Adrenal gland (tissue), 12 donors: ENCODE measurements around the gene ZNF831. TPM values are rescaled to one million over a fixed set of nuclear protein-coding genes. Genes with fewer than 3 reads are reported as not detected.

Experiments used
- DNase-seq, 7 donors: peaks; one replicate each; pipeline ENCODE4 v3.0.0-alpha.2; 2019 to 2020
- H3K27ac ChIP-seq, 5 donors: fragments of 200-600 bp; sonication (generic) in 4 of 5; 1 replicate in 3 of 5; 2 replicates in 2 of 5; pipeline versions ENCODE4 v1.5.1 to v1.8.0; 2016 to 2020; ENCODE audit warnings: mild to moderate bottlenecking in 1 of 5
- H3K27me3 ChIP-seq: fragments of 200-600 bp; 2 replicates; pipeline ENCODE4 v1.8.0; 2021
- H3K36me3 ChIP-seq, 2 donors: fragments of 200-600 bp; replicated peaks in 1 of 2; 1 replicate in 1 of 2; 2 replicates in 1 of 2; pipeline versions ENCODE4 v1.5.1 to v1.8.0; 2018 to 2022
- H3K4me1 ChIP-seq, 2 donors: fragments of 200-600 bp; replicated peaks in 1 of 2; 1 replicate in 1 of 2; 2 replicates in 1 of 2; pipeline versions ENCODE4 v1.5.1 to v1.8.0; 2018 to 2021
- H3K4me3 ChIP-seq, 4 donors: fragments of 200-600 bp; sonication (generic) in 3 of 4; one replicate each; pipeline ENCODE4 v1.5.1; 2016 to 2018
- H3K9me3 ChIP-seq, 3 donors: fragments of 200-600 bp; sonication (generic) in 1 of 3; replicated peaks in 1 of 3; 1 replicate in 2 of 3; 2 replicates in 1 of 3; pipeline versions ENCODE4 v1.5.1 to v1.8.0; 2016 to 2021
- POLR2A ChIP-seq, 2 donors: fragments of 450-650 bp; IDR thresholded peaks; one replicate each; pipeline ENCODE4 v1.6.1; 2017; ENCODE audit warnings: antibody characterized with exemption in 2 of 2, mild to moderate bottlenecking in 2 of 2, moderate library complexity in 1 of 2
- WGBS, 4 donors: extraction: QIAGEN DNeasy Blood & Tissue Kit in 2 of 4; methylation state at CpG; one replicate each; pipeline versions ENCODE4 v1.1.5 to v1.1.7; 2013 to 2017; 5-methylcytosine and 5-hydroxymethylcytosine counted together
- intact Hi-C, 2 donors: fragments of 100-400 bp; cut with DNase I; formaldehyde crosslinking; loops; one replicate each; pipeline versions ENCODE4 v1.14.1 to v1.15.0; 2022 to 2023
- polyA plus RNA-seq, 3 donors: library from polyadenylated mRNA; stranded (reverse); fragments of 200-250 nt in 2 of 3; fragments of 350-450 nt in 1 of 3; fragmentation: Illumina TruSeq in 1 of 3; extraction: RNeasy Lipid Tissue Mini Kit (QIAGEN cat#74804) in 1 of 3; gene quantifications; one replicate each; pipeline ENCODE4 v1.2.3, GENCODE V29; 2013 to 2014
- total RNA-seq, 9 donors: library from RNA; depleted of rRNA in 4 of 9; stranded (reverse); fragments of >200 nt in 4 of 9; fragments of 120-200 nt in 1 of 9; fragmentation: NEBNext Ultra II Directional in 1 of 9; extraction: Animal tissue kit (Norgen Biotek cat#: 25700) in 1 of 9; gene quantifications; one replicate each; pipeline versions ENCODE4 v1.1.0 to v1.2.4, GENCODE V29; 2013 to 2023
- TF ChIP-seq, protein P1 (sequence below), 6 experiments: fragments of 450-650 bp in 4 of 6; fragments of 200-600 bp in 2 of 6; sonication (generic) in 1 of 6; IDR thresholded peaks; 1 replicate in 5 of 6; 2 replicates in 1 of 6; pipeline versions ENCODE4 v1.5.1 to v1.8.0; 2016 to 2021; ENCODE audit warnings: antibody characterized with exemption in 6 of 6, mild to moderate bottlenecking in 2 of 6, moderate library complexity in 1 of 6
- donor health status: healthy with polysubstance abuse.
- donor health status: Bipolar disorder and iron deficiency.
- donor health status: DM: yes; HTN: yes; CAD: no.
- donor health status: DM: no; HTN: no; CAD: no.
- donor health status: DM: no; HTN: no; CAD: no.
- donor health status: DM: yes; HTN: yes; CAD: no.

The ZNF831 gene
- total and polyA plus RNA-seq, 12 donors, result 0.05 to 0.61 (median 0.15) TPM

DNA sequence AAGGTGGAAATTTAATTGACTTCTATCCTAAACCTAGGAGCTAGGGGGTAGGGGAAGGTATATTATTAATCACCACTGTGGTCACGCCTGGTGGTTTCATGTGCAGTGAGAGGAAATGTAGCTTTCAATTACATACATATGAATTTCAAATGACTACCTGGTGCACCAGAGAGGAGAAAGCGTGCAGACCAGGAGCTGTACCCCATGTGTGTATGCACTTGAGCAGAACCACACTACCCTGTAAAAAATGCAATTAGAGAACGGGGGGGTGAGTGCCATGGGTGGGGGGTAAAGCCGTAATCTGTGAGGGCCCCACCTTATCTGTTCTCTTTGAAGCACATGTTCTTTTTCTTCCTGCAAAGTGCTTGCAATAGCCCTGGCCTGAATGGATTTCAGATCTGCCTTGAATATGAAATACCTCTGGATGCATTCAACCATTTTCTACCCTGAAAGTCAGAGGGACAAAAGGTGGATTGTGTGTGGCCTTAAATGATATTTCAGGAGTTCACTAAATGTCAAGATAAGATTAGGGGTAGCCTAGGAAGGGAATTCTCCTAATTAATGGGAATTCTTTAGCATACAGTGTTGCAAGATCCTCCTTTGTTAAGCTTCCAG is 105.9 kb downstream of the ZNF831 start:
- no peaks in the 10 kb centered on the region for H3K27me3 ChIP-seq
- H3K27ac ChIP-seq, result no peak overlapping the region
- TF ChIP-seq, protein P1, sequence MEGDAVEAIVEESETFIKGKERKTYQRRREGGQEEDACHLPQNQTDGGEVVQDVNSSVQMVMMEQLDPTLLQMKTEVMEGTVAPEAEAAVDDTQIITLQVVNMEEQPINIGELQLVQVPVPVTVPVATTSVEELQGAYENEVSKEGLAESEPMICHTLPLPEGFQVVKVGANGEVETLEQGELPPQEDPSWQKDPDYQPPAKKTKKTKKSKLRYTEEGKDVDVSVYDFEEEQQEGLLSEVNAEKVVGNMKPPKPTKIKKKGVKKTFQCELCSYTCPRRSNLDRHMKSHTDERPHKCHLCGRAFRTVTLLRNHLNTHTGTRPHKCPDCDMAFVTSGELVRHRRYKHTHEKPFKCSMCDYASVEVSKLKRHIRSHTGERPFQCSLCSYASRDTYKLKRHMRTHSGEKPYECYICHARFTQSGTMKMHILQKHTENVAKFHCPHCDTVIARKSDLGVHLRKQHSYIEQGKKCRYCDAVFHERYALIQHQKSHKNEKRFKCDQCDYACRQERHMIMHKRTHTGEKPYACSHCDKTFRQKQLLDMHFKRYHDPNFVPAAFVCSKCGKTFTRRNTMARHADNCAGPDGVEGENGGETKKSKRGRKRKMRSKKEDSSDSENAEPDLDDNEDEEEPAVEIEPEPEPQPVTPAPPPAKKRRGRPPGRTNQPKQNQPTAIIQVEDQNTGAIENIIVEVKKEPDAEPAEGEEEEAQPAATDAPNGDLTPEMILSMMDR (IDR thresholded peaks at IDR 0.05), result no peak
- no peak for TF ChIP-seq POLR2A (IDR thresholded peaks at IDR 0.05)
- no peak overlapping the region for H3K4me3 ChIP-seq
- no peaks in the 10 kb centered on the region for H3K36me3 ChIP-seq
- 47 to 58% (median 54%) methylated on average over 4 of the region's 4 CpGs for WGBS, 4 donors
- H3K9me3 ChIP-seq, result no peaks in the 10 kb centered on the region
- no peaks in the 10 kb centered on the region for H3K4me1 ChIP-seq
- DNase-seq, result no peak
- intact Hi-C loops, result no loop called here

DNA sequence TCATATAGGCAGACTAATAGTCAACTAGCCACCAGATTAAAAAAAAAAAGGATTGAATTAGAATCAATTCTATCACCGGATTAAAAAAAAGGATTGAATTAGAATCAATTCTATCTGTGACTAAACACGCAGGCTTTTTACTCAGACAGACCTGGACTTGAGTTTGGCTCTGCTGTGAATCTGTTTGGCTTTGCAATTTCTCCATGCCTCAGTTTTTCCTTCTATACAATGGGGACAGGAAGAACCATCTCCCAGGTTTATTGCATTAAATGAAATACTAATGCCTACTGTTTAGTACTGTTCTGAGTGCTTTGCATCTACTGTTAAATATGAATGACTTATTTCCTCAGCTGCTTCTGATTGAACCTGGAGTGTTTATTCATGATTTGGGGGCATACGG is 106.8 kb downstream of the ZNF831 start:
- H3K27me3 ChIP-seq, result no peaks in the 10 kb centered on the region
- no peak overlapping the region for H3K27ac ChIP-seq
- intact Hi-C loops, result no loop called here
- H3K4me3 ChIP-seq, result no peak overlapping the region
- H3K9me3 ChIP-seq, result no peaks in the 10 kb centered on the region
- 53 to 83% (median 66%) methylated on average over 3 of the region's 3 CpGs for WGBS, 4 donors
- no peak for DNase-seq
- no peaks in the 10 kb centered on the region for H3K36me3 ChIP-seq
- TF ChIP-seq, protein P1 (IDR thresholded peaks at IDR 0.05), result no peak
- no peak for TF ChIP-seq POLR2A (IDR thresholded peaks at IDR 0.05)
- no peaks in the 10 kb centered on the region for H3K4me1 ChIP-seq

DNA sequence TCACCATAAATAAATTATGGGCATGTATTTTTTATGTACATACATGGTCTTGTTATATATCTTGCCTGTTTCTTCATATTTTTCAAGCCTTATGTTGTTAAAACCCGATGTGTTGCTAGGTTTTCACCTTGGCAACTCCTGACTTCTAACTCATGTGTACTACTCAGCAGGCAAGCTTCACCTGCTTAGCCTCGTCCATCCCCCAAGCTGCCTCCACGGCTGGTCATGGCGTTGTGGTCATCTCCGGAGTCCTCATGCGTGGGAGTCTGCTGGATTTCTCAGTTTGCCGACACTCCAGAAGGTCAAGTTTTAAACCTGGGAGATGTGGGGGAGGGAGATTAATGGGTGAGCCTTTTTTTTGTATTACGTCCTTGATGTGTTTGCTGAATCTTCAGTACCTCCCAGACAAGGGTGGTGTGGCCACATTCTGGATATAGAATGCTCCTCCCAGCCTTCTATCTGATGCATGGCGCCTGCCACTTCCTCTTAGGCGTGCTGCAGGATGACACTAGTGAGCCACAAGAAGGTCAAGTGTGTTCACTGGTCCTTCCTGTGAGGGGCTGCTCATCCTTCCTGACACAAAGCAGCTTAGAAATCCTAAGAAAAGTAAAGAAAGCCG is 110.2 kb downstream of the ZNF831 start:
- Histone ChIP-seq H3K36me3 (no peaks in the 10 kb centered on the region), H3K4me3 (no peak overlapping the region), H3K27ac (no peak overlapping the region), H3K4me1 (no peaks in the 10 kb centered on the region), H3K27me3 (peaks cover 4% of the 10 kb centered on the region), H3K9me3 (no peaks in the 10 kb centered on the region)
- intact Hi-C loops, result no loop called here
- WGBS, 4 donors, result 39 to 63% (median 46%) methylated on average over 11 of the region's 11 CpGs
- TF ChIP-seq, protein P1 (IDR thresholded peaks at IDR 0.05), result no peak
- no peak for TF ChIP-seq POLR2A (IDR thresholded peaks at IDR 0.05)
- DNase-seq, result no peak

DNA sequence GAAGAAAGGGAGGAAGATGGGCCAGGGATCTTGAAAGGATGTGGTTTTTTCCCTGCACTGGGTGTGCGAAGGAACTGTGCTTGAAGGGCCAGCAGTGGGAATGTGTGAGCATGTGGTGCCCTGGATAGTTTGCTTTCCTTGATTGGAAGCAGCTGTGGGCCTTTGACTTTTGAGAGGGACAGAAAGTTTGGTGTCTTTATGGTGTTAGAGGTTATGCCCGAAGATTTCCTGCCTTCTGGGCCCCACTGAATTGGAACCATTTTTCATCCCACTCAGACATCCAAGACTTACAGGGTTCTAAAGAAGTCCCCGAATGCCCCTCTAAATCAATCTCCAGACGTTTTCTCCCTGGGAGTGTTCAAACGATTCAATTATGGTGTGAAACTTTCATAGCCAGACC is 113.3 kb downstream of the ZNF831 start:
- no peak for DNase-seq
- no peak for TF ChIP-seq POLR2A (IDR thresholded peaks at IDR 0.05)
- Histone ChIP-seq H3K4me1 (no peaks in the 10 kb centered on the region), H3K27me3 (peaks cover 4% of the 10 kb centered on the region), H3K9me3 (no peaks in the 10 kb centered on the region), H3K36me3 (no peaks in the 10 kb centered on the region), H3K27ac (no peak overlapping the region), H3K4me3 (no peak overlapping the region)
- intact Hi-C loops, result no loop called here
- WGBS, 4 donors, result 29 to 46% (median 40%) methylated on average over 5 of the region's 5 CpGs

DNA sequence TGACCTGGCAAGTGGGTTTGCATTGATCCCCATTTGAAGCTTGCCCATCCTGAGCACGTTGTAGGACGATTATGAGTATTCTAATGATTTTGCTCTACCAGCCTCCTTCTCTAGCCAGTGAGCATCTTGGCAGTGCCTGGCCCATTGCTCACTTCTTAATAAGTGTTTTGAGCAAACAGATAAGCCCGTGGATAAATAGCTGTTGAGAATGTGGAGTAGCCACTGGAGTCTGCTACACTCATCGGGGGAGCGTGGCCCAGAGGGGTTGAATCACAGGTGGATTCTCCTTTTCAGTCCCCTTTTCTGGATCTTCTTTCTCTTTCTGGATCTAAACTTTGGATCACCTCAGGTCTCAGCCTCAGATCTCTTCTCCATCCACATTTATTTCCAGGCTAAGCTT is 120.8 kb downstream of the ZNF831 start:
- H3K27me3 ChIP-seq, result no peaks in the 10 kb centered on the region
- H3K27ac ChIP-seq, result no peak overlapping the region
- H3K9me3 ChIP-seq, result no peaks in the 10 kb centered on the region
- DNase-seq, result no peak
- no peak overlapping the region for H3K4me3 ChIP-seq
- no peaks in the 10 kb centered on the region for H3K4me1 ChIP-seq
- intact Hi-C loops, result no loop called here
- 75 to 89% (median 81%) methylated on average over 5 of the region's 5 CpGs for WGBS, 4 donors
- H3K36me3 ChIP-seq, result no peaks in the 10 kb centered on the region
- no peak for TF ChIP-seq POLR2A (IDR thresholded peaks at IDR 0.05)
- TF ChIP-seq, protein P1 (IDR thresholded peaks at IDR 0.05), result no peak
